LoVo (cell line): ENCODE data around the gene RASSF10.

Experiments
- DNase-seq: peaks from one replicate; pipeline ENCODE4 v3.0.0-alpha.2; 2016; ENCODE audit warnings: low spot score

Gene RASSF10

DNA sequence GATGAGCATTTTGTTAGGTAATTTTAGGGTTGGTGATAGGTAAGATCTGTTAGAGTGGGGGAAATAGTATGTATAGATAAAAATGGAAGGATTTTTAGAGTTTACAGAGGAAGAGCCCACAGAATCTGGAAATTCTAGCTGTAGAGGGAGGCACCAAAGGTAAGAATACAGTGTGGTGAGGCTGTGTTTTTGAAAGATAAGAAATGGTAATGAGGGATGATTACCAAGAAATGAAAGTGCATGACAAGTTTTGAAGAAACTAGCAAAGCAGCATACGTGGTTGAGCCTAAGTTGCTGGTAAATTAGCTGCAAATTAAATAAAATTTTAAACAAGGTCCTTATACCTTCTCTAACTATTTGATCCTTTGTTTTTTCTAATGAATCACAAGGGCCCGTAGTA, 14.6 kb upstream of the RASSF10 start:
- no peak for DNase-seq

- no peak for DNase-seq
These were observed 13.9 kb upstream of the RASSF10 start for GRCh38 chr11:12995188-12995587.

DNA sequence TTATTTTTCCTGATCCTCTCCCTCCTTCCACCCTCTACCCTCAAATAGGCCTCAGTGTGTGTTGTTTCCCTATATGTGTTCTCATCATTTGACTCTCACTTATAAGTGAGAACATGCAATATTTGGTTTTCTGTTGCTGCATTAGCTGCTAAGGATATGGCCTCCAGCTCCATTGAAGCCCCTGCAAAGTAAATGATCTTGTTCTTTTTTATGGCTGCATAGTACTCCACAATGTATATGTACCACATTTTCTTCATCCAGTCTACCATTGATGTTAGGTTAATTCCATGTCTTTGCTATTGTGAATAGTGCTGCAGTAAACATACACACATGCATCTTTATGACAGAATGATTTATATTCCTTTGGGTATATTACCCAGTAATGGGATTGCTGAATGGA, 13.3 kb upstream of the RASSF10 start:
- DNase-seq: no peak

- no peak for DNase-seq
These were observed 11.9 kb upstream of the RASSF10 start for GRCh38 chr11:12997168-12997567.

- DNase-seq: no peak
These were observed 10.8 kb upstream of the RASSF10 start for GRCh38 chr11:12998336-12998735.

GRCh38 chr11:12999597-12999996, 9.5 kb upstream of the RASSF10 start:
- no peak for DNase-seq

DNA sequence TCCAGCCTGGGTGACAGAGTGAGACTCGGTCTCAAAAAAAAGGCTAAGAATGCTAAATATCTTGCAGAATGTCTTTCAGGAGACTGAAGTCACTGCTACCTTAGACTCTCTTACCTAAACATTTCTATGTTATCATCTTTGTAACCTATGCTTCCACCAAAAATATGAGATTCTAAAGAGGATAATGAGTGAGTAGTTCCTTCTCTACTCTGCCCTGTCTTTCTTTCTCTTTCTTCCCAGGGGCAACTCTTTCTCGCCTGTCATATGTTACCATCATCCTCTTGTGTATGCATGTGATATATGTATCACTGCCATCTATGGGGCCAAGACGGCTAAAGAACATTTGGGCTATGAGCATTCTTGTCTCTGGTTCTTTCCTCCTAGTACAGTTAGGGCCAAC, 9.0 kb upstream of the RASSF10 start:
- DNase-seq: no peak

GRCh38 chr11:13000721-13001120, 8.4 kb upstream of the RASSF10 start:
- DNase-seq: no peak

DNA sequence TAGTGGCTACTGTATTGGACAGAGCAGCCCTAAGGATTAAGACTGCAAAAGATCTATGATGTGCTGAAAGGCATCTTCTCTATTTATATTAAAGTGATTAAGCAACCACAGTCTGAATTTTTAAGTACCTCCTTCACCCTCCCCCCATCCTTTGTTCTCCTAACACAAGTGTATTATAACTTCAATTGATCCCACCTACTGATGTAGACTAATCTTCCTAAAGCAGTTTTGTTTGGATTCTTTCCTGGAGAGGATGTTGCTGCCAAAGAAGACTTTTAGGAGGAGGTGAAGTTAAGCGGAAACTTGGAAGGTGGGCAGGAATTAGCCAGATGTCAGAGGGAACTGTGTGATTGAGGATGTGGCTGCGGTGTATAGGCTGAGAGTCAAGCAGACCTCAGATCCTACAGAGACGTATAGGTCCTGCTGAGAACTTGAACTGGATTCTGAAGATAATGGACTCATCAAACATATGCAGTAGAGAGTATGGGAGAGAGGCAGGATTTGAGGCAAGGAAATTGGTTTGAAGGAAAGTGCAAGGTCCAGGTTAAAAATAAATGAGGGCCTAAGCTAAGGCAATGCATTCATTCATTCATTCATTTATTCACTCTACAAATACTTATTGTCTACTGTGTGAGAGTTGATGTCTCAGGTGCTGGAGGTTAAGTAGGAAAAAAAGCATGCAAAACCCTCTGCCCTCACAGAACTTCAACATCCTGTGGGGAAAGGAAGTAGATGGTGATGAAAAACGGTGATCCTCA, 5.2 kb upstream of the RASSF10 start:
- no peak for DNase-seq

DNA sequence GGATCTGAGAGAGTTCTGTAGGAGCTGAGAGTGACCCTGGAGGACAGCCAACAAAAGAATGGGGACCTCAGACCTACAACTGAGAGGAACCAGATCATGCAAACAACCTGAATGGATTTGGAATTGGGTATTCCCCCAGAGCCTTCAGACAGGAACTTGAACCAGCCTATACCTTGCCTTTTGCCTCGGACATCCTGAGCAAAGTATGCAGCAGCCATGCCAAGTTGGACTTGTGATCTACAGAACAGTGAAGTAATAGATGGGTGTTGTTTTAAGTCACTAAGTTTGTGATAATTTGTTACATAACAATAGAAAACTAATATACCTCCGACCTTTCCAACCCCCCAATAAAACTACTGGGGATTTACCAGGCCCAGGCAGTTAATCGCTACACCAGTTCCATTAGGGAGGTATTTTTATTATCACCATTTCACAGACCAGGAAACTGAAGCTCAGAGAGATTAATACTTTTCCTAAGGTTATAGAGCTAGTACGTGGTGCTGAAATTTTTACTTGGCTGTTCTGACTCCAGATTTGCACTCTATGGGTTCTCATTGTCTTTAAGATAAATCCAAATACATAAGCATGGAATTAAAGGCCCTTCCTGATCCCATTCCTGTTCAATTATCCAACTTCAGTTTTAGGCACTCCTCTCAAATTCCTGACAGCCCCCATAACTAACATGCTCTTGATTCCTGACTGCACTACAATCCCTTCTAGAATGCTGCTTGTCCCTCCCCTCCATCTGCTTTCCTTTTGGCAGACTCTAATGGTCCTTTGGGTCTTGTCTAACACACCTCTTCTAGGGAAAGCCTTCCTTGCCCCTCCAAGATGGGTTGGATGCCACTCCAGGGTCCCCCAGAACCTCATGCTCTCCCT, 1.7 kb upstream of the RASSF10 start:
- no peak for DNase-seq

DNA sequence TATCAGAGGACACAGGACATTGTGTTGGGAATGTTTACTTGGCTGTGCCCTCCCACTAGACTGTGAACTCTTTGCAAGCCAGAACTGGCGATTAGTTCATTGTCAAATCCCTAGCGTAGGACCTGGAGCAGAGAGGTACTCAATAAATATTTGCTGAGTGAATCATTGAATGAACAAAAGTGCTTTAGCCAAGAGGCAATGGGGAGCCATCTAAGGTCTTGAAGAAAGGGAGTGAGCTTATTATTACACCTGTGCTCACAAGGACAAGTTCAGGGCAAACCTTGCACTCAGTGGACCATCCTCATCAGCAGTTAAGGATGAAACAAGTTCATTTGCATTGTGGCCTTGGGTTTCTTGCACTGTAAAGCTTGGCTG, 1.1 kb upstream of the RASSF10 start:
- DNase-seq: peak; percentile 49

DNA sequence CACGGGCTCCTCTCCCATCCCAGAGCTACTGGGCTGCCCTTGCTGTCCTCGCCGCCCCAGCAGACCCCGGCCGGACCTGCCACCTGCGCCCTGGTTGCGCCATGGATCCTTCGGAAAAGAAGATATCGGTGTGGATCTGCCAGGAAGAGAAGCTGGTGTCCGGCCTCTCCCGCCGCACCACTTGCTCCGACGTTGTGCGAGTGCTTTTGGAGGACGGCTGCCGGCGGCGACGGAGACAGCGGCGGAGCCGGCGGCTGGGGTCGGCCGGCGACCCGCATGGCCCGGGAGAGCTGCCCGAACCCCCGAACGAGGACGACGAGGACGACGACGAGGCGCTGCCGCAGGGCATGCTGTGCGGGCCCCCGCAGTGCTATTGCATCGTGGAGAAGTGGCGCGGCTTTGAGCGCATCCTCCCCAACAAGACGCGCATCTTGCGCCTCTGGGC, 382 bp downstream of the RASSF10 start:
- no peak for DNase-seq

- DNase-seq: no peak
These were observed 1.0 kb downstream of the RASSF10 start for GRCh38 chr11:13009921-13010748.

DNA sequence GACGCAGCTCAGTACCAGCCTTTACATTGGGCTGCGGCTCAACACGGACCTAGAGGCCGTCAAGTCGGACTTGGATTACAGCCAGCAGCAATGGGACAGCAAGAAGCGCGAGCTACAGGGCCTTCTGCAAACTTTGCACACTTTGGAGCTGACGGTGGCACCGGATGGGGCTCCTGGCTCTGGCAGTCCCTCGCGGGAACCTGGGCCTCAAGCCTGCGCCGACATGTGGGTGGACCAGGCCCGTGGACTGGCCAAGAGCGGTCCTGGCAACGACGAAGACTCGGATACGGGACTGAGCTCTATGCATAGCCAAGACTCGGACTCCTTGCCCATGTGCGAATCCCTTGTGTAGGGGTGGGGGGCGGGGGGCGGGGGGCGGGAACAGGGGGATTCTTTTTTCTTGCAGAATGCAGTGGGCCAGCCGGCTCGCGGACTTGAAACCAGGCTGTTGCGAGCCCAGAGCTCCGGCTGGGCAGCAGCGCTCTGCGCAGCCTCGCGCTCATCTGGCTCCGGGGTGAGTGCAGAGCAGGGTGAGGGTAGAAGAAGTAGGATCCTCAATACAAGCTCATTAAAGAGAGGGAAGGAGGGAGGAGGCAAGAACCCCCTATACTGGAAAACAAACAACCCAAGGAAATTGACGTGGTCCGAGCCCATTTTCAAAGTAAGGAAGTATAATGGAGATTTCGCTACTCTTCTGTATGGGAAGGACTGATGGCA, 1.8 kb downstream of the RASSF10 start:
- DNase-seq: no peak

- DNase-seq: peak; percentile 40
These were observed 2.4 kb downstream of the RASSF10 start for GRCh38 chr11:13011466-13012055.

DNA sequence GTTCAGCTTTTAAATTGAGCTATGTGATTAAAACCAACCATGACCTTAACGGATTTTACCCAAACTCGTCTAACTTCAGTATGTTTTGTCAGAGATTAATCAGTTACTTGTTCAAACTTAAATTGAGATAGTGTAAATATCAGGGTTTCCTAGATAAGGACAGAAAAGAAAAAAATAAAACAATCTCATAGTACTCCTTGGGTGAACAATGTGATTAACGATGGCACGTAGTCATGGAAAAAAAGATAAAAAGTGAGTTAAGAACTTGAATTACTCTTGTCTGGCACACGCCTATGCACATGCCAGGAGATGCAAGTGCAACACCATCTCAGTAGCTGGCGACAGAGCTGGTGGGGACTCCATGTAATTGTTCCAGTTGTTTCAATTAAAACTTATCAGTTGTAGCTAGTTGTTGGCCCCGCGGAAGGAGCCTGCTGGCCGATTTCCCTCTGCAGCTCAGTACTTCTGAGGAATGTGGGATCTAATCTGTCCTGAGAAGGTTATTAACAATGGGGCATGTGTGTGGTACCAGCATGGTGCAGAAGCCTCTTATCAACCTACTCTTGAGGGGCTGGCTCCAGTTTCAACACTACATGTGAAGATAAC, 3.0 kb downstream of the RASSF10 start:
- DNase-seq: peak; percentile 27

- no peak for DNase-seq
These were observed 4.0 kb downstream of the RASSF10 start for GRCh38 chr11:13013054-13013488.

GRCh38 chr11:13015753-13016152, 6.6 kb downstream of the RASSF10 start:
- no peak for DNase-seq

- DNase-seq: no peak
These were observed 7.3 kb downstream of the RASSF10 start for GRCh38 chr11:13016415-13016814.

DNA sequence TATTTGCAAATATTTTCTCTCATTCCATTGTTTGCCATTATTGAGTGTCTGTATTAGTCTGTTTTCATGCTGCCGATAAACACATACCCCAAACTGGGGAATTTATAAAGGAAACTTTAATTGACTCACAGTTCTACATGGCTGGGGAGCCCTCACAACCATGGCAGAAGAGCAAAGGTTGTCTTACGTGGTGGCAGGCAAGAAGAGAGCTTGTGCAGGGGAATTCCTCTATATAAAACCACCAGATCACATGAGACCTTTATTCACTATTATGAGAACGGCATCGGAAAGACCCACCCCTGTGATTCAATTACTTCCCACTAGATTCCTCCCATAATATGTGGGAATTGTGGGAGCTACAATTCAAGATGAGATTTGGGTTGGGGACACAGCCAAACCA, 10.2 kb downstream of the RASSF10 start:
- DNase-seq: no peak

DNA sequence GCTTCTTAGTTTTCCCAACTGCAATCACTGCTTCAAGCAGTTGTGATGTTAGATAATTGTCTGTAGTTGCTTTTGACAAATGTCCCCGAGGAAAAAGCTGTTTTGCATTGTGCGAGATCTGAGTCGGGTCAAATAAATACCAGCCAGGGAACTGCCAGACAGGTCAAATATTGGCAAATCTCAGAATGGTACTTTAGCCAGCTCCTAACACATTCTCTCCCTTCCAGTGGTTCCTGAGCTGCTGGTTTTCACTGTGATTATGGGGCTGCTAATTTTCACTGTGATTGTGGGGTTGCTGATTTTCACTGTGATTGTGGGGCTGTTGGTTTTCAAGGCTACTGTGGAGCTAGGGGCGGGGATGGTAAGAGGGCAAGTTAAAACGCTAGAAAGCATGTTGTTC, 14.3 kb downstream of the RASSF10 start:
- no peak for DNase-seq
